Osteoblast (primary cell): ENCODE results near the gene RECK. TPM values are rescaled to one million over a fixed set of nuclear protein-coding genes. Genes with fewer than 3 reads are reported as not detected.

Experiments used
- DNase-seq: peaks from one replicate; pipeline ENCODE4 v3.0.0; 2011; ENCODE audit warnings: low spot score, mixed read lengths; ENCODE audit not compliant: insufficient read length; ENCODE audit errors: missing footprints
- H2AFZ ChIP-seq: 2 replicates; pipeline ENCODE4 v1.6.0; 2011; ENCODE audit warnings: mild to moderate bottlenecking, low read length
- H3K27ac ChIP-seq: 2 replicates; pipeline ENCODE4 v1.5.1; 2011; ENCODE audit warnings: mild to moderate bottlenecking, low read depth, low read length, moderate library complexity
- H3K27me3 ChIP-seq: 2 replicates; pipeline ENCODE4 v1.6.0; 2012; ENCODE audit warnings: mild to moderate bottlenecking, control low read depth, inconsistent platforms, low read length, moderate library complexity; ENCODE audit not compliant: insufficient read depth
- H3K36me3 ChIP-seq: 2 replicates; pipeline ENCODE4 v1.5.1; 2011; ENCODE audit warnings: mild to moderate bottlenecking, low read length, control low read depth, moderate library complexity; ENCODE audit not compliant: insufficient read depth
- H3K4me1 ChIP-seq: 2 replicates; pipeline ENCODE4 v1.5.1; 2011; ENCODE audit warnings: mild to moderate bottlenecking, low read length, control low read depth, moderate library complexity; ENCODE audit not compliant: insufficient read depth
- H3K4me2 ChIP-seq: 2 replicates; pipeline ENCODE4 v1.6.0; 2011; ENCODE audit warnings: mild to moderate bottlenecking, low read length; ENCODE audit not compliant: insufficient read depth
- H3K4me3 ChIP-seq: fragments of 200-600 bp; sonication (generic); 3 replicates; pipeline ENCODE4 v1.5.1; 2012; ENCODE audit warnings: mild to moderate bottlenecking, low read length, inconsistent platforms; ENCODE audit not compliant: insufficient read depth
- H3K79me2 ChIP-seq: 2 replicates; pipeline ENCODE4 v1.6.0; 2012; ENCODE audit warnings: mild to moderate bottlenecking, low read length, control low read depth, inconsistent platforms; ENCODE audit not compliant: insufficient read depth
- H3K9me3 ChIP-seq: 2 replicates; pipeline ENCODE4 v1.5.1; 2011; ENCODE audit warnings: low read depth, low read length, control low read depth
- H4K20me1 ChIP-seq: 2 replicates; pipeline ENCODE4 v1.6.0; 2012; ENCODE audit warnings: mild to moderate bottlenecking, low read length, control low read depth; ENCODE audit not compliant: insufficient read depth
- total RNA-seq: library from RNA; depleted of rRNA; stranded (reverse); fragments of >200 nt; gene quantifications from 2 replicates; pipeline ENCODE4 v1.2.3, GENCODE V29; 2012
- TF ChIP-seq, protein P1 (sequence below): IDR thresholded peaks from 2 replicates; pipeline ENCODE4 v1.5.1; 2011; ENCODE audit warnings: mild to moderate bottlenecking, low read depth, low read length, moderate library complexity; ENCODE audit errors: extremely low read depth

The RECK gene
- total RNA-seq, 1 donor = 31.5 TPM

DNA sequence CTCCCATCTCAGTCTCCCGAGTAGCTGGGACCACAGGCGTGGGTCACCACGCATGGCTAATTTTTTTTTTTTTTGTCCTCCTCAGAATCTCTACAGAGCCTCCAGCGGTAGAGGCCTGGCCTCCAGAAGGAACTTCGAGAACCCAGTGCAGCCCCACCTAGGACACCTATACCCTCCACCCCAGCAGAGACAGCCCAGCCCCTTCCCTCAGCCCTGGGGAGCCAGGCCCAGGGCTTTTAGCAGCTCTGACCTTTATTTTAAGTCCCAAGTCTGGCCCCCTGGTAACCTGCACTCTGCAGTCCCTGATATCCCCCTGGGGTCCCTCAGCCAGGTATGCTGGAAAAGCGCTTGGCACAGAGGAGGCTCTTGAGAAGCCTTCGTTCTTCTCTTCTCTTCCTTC, 105.0 kb downstream of the RECK start:
- Histone ChIP-seq H3K79me2 (peaks cover 56% of the 10 kb centered on the region), H3K27ac (no peak overlapping the region), H3K4me1 (peaks cover 15% of the 10 kb centered on the region), H3K4me2 (no peak overlapping the region), H3K4me3 (no peak overlapping the region), H3K36me3 (peaks cover 9% of the 10 kb centered on the region), H3K27me3 (no peaks in the 10 kb centered on the region), H2AFZ (no peak overlapping the region), H3K9me3 (no peaks in the 10 kb centered on the region), H4K20me1 (peaks cover 6% of the 10 kb centered on the region)
- TF ChIP-seq, protein P1, sequence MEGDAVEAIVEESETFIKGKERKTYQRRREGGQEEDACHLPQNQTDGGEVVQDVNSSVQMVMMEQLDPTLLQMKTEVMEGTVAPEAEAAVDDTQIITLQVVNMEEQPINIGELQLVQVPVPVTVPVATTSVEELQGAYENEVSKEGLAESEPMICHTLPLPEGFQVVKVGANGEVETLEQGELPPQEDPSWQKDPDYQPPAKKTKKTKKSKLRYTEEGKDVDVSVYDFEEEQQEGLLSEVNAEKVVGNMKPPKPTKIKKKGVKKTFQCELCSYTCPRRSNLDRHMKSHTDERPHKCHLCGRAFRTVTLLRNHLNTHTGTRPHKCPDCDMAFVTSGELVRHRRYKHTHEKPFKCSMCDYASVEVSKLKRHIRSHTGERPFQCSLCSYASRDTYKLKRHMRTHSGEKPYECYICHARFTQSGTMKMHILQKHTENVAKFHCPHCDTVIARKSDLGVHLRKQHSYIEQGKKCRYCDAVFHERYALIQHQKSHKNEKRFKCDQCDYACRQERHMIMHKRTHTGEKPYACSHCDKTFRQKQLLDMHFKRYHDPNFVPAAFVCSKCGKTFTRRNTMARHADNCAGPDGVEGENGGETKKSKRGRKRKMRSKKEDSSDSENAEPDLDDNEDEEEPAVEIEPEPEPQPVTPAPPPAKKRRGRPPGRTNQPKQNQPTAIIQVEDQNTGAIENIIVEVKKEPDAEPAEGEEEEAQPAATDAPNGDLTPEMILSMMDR = no peak
- DNase-seq = no peak

DNA sequence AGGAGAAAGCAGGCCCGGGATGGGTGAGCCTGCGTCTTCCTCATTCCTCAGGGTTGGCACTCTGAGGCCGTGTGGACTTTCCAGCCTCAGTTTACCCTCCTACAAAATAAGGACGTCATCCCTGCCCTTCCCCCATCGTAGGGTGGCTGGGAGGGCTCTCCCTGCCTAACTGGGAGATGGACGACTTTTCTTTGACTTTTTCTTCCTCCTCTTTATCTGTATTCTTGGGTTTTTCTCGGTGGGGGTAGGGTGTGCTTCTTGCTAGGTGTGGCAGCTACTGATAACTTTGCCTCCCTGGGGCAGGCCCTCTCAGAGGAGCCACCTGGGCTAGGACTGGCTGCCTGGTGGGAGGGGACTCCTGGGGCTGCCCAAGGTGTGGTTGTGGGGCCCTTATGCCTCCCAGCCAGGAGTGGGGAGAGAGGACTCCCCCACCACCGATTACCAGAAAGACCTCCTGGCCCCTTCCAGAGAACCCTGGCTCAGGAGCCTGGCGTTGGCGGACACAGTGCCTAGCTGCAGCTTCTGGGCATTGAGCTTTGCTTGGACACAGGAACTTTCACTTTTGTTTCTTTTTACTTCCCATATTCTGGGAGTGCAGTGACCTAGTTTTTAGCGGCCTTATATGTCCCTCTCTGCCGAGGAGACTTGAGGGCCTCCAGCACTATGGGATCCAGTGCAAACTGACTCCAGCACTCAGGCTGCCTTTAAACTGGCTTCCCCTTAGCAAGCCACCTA, 106.0 kb downstream of the RECK start:
- Histone ChIP-seq H3K27ac (no peak overlapping the region), H4K20me1 (peaks cover 6% of the 10 kb centered on the region), H3K4me3 (no peak overlapping the region), H3K4me1 (peaks cover 10% of the 10 kb centered on the region), H2AFZ (peak overlapping the region; percentile 55), H3K27me3 (no peaks in the 10 kb centered on the region), H3K36me3 (peaks cover 9% of the 10 kb centered on the region), H3K79me2 (peaks cover 49% of the 10 kb centered on the region), H3K9me3 (no peaks in the 10 kb centered on the region), H3K4me2 (peak overlapping the region; percentile 19)
- TF ChIP-seq, protein P1 = no peak
- peak; percentile 72 for DNase-seq

DNA sequence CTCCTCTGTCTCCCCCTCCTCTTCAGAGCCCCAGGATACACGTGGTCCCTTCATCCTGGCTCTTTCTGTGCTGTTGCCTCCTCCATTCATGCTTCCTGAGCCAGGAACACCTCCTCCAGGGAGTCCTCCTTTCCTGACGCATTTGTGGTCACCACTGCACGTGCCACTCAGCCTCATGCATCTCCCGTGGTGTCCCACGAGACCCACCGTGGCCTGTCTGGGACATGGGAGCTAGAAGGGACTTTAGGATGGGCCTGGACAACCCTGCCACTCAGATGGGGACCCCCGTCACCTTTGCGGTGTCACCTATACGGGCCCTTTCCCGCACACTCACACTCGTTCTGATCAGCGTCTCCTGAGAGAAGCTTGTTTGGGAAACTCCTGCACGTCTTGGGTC, 106.5 kb downstream of the RECK start:
- peaks cover 6% of the 10 kb centered on the region for H4K20me1 ChIP-seq
- H3K79me2 ChIP-seq = peaks cover 45% of the 10 kb centered on the region
- DNase-seq = no peak
- H3K9me3 ChIP-seq = no peaks in the 10 kb centered on the region
- H3K27ac ChIP-seq = no peak overlapping the region
- H3K4me2 ChIP-seq = peak overlapping the region; percentile 19
- TF ChIP-seq, protein P1 = no peak
- no peak overlapping the region for H3K4me3 ChIP-seq
- peaks cover 9% of the 10 kb centered on the region for H3K36me3 ChIP-seq
- peak overlapping the region; percentile 55 for H2AFZ ChIP-seq
- peaks cover 13% of the 10 kb centered on the region for H3K4me1 ChIP-seq
- no peaks in the 10 kb centered on the region for H3K27me3 ChIP-seq

DNA sequence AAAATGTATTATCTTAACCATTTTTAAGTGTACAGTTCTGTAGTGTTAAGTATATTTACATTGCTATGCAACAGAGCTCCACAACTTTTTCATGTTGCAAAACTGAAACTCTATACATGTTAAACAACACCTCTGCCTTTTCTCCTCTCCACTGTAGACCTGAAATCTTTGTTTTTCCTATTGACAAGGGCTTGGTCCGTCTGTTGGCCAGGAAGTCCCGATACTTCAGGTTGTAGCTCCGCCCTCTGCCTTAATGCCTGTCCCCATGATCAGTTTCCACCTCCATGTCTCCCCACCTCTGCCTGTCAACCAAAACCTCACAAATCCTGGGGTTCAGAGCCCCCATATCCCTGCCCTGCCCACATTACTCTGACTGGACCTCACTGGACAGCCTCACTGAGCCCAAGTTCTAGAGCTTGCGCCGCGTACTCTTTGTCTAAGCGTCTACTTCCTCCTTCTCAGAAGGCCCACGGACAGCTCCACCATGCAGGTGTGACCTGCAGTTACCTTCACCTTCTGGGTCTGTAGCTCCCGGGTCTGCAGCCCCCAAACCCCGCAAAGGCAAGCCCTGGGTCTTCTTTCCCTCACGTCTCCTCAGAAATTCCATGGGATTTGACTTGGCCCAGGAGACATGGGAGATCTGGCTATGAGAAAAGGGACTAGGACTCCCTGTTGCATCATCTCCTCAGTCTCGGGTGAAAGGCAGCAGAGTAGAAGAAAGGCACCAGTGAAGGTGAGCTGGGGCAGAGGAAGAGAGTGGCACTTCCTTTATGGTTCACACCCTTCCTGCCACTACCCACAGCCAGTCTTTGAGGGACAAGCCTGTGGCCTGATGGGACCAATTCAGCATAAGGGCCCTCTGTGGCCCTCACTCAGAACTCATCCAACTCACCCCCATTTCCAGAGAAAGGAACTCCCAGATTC, 107.9 kb downstream of the RECK start:
- no peak overlapping the region for H3K27ac ChIP-seq
- peaks cover 7% of the 10 kb centered on the region for H4K20me1 ChIP-seq
- H3K4me1 ChIP-seq = peaks cover 26% of the 10 kb centered on the region
- no peak for DNase-seq
- H3K4me3 ChIP-seq = no peak overlapping the region
- H3K36me3 ChIP-seq = peaks cover 9% of the 10 kb centered on the region
- peaks cover 33% of the 10 kb centered on the region for H3K79me2 ChIP-seq
- no peaks in the 10 kb centered on the region for H3K27me3 ChIP-seq
- TF ChIP-seq, protein P1 = no peak
- no peaks in the 10 kb centered on the region for H3K9me3 ChIP-seq
- H2AFZ ChIP-seq = no peak overlapping the region
- H3K4me2 ChIP-seq = no peak overlapping the region
